CD4-positive, alpha-beta T cell treated with Interleukin-2 at 100 ng/mL for 4 hours (primary cell): ENCODE measurements around the gene ITIH6.

Source experiments
- DNase-seq: peaks from one replicate; pipeline ENCODE4 v3.0.0-alpha.2; 2020; ENCODE audit warnings: low spot score

Gene ITIH6

DNA sequence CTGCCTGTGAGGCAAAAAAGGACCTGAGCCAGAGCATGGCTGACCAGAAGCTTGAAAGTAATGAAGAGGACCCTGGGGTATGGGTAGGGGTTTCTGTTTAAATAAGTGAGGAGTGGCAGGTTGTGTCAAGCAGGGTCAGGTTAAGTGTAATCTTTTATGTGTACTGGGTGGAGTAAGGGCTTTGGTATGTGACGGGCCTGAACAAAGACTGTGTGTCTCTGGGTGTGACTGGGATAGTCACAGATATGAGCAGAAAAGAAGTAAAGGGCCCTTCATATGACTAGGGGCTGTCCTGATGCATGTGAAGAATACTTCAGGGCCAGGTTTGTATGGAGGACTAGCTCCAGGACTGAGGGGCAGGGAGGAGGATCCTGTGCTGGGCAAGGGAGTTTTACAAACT, 82.4 kb downstream of the ITIH6 start:
- no peak for DNase-seq

DNA sequence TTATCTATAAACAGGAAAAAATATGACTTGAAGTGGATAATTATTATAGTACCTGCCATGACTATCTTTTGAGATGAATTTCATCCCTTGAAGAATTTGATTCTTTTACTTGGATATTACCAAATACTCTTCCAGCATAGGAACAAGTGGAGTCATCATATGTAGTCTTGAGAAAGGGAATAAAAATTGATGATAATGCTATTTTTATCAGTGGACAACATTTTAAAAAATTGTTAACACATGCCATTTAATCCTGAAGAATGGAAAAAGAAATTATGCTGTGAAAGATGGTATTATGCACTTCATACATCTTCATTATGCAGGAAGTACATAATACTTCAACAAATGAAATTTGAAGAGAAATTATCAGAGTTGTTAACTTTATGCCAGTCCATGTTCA, 83.6 kb downstream of the ITIH6 start:
- DNase-seq: no peak

DNA sequence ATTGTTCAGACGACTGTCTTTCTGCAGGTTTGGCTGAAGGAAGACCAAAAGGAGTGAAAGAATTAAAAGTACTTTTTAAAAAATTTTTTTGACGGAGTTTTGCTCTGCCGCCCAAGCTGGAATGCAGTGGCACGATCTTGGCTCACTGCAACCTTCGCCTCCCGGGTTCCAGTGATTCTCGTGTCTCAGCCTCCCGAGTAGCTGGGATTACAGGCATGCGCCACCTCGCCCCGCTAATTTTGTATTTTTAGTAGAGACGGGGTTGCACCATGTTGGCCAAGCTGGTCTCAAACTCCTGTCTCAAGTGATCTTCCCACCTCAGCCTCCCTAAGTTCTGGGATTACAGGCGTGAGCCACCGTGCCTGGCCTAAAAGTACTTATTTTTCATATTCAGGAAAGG, 86.3 kb downstream of the ITIH6 start:
- no peak for DNase-seq

GRCh38 chrX:54710920-54711319, 87.1 kb downstream of the ITIH6 start:
- no peak for DNase-seq

- DNase-seq: no peak
Measured at GRCh38 chrX:54708404-54708803, 89.7 kb downstream of the ITIH6 start.
